ENCODE measurements around the gene CHM. TPM values are rescaled to one million over a fixed set of nuclear protein-coding genes. Genes with fewer than 3 reads are reported as not detected.
"Not testable (repeated sequence)": the region's sequence is repeated elsewhere in the genome, so short reads cannot be mapped to it uniquely, and the experiment has no call there.

The CHM gene
- total and polyA plus RNA-seq, 5 experiments from 2014 or later, result 5.3 to 21.8 (median 6.7) TPM

DNA sequence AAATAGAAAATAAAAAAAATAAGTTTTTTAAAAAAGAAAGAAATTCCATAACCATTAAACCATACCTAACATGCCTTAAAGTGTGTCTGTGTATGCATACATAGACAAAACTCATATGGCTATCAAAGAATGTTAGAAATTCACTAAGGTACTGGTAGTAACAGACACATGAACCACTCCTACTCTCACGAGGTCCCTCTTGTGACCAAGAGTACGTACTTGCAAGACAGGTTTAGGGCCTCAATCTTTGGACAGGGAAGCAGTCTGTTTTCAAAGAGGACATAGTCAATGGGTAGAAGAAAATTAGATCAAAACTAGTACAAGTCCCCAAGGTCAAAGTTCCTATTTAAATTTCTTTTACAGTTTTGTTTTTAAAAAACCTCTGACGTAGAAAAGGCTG lies 117.3 kb downstream of the CHM start:
- Mint-ChIP-seq H3K27ac (no peak overlapping the region), H3K9me3 (no peaks in the 10 kb centered on the region), H3K4me1 (peaks cover 3 to 13% (median 9%) of the 10 kb centered on the region in 4 donors), H3K36me3 (peaks cover 0 to 14% (median 11%) of the 10 kb centered on the region in 3 donors), H3K27me3 (no peaks in the 10 kb centered on the region), H3K4me3 (no peak overlapping the region)
- no peak for ATAC-seq
- POLR2A ChIA-PET, result no interaction called here
- no peak for DNase-seq

DNA sequence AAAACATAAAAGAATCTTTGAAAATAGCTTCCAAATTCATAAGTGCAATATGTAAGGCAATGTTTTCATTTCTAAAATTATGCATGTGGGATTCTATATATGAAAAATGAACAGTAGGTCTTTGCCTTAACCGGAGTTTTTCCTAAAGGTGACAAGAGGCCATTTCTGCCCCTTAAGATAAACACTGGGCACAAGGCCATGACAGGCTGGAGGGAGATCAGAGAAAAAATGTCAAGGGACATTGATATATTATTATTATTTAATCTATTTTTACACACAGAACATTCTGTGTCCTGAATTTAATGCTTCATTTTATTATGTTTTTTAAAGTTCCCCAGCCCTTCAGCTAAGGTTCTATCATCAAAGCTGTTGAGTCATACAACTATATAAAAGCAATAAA lies 118.8 kb downstream of the CHM start:
- DNase-seq (no peak), ATAC-seq (no peak)
- H3K4me3 Mint-ChIP-seq, result no peak overlapping the region
- no peak overlapping the region for H3K27ac Mint-ChIP-seq
- peaks cover 7 to 26% (median 23%) of the 10 kb centered on the region in 4 donors for H3K4me1 Mint-ChIP-seq
- H3K36me3 Mint-ChIP-seq, result peaks cover 0 to 7% (median 5%) of the 10 kb centered on the region in 3 donors
- no peaks in the 10 kb centered on the region for H3K9me3 Mint-ChIP-seq
- no peaks in the 10 kb centered on the region for H3K27me3 Mint-ChIP-seq
- POLR2A ChIA-PET, result no interaction called here

DNA sequence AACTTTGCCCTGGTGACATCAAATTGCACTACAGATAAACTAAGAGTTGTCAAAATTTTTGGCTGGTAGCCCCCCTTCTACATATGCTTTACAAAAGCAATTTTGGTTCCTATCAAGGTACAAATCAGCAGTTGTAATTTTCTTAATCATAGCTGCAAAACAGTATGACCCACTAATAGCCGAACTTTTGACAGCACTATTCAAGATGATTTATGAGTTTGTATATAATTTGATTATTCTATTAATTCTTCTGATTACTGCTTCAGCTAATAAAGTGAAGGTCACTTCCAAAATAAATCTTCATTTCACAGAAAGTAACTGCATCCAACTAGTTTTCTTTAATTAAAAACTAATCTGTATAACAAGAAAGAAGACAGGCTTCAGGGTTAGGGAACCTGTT lies 119.6 kb downstream of the CHM start:
- Mint-ChIP-seq H3K27me3 (no peaks in the 10 kb centered on the region), H3K9me3 (no peaks in the 10 kb centered on the region), H3K27ac (no peak overlapping the region), H3K36me3 (peaks cover 0 to 7% (median 5%) of the 10 kb centered on the region in 3 donors), H3K4me1 (peaks cover 8 to 27% (median 25%) of the 10 kb centered on the region in 4 donors), H3K4me3 (no peak overlapping the region)
- ATAC-seq (no peak), DNase-seq (no peak)
- POLR2A ChIA-PET, result no interaction called here

- Mint-ChIP-seq H3K4me3 (no peak overlapping the region), H3K36me3 (peaks cover 0 to 14% (median 8%) of the 10 kb centered on the region in 3 donors), H3K9me3 (no peaks in the 10 kb centered on the region), H3K27me3 (no peaks in the 10 kb centered on the region), H3K4me1 (peaks cover 7 to 29% (median 27%) of the 10 kb centered on the region in 4 donors), H3K27ac (no peak overlapping the region)
- no peak for DNase-seq
- POLR2A ChIA-PET, result interaction anchor here (0.5 kb wide), 1 partner anchor 59 kb away, joined by 3 read pairs; no protein-coding TSS in a partner anchor
- no peak for ATAC-seq
Measured at GRCh38 chrX:85922821-85923220, 124.5 kb downstream of the CHM start.

- Mint-ChIP-seq H3K4me1 (peaks cover 6 to 27% (median 11%) of the 10 kb centered on the region in 4 donors), H3K36me3 (peaks cover 4 to 23% (median 14%) of the 10 kb centered on the region in 3 donors)
- DNase-seq, H3K27me3 Mint-ChIP-seq, ATAC-seq, H3K4me3 Mint-ChIP-seq, H3K9me3 Mint-ChIP-seq, POLR2A ChIA-PET, H3K27ac Mint-ChIP-seq: not testable (repeated sequence)
Measured at GRCh38 chrX:85916656-85917280, 130.6 kb downstream of the CHM start.

DNA sequence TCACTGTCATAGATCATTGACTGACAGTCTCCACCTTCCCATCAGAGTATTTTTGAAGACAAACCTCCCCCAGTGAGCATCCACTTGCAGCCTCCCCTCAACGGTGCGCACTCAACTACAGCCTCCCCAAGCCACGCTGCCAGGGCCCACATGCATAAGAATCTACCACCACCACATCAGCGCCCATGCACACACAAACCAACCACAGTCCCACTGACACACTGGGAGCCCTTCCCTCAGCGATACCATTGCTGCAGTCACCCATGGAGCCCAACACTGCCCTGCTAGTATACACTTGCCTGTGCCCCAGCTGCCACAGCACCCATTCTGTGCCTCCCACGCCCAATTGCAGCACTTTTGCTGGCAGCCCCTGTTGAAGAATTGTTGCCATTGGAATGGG lies 132.9 kb downstream of the CHM start:
- DNase-seq (no peak), ATAC-seq (no peak)
- Mint-ChIP-seq H3K4me3 (no peak overlapping the region), H3K27ac (peak overlapping the region in 4 of 10 donors; percentile 18 to 53 (median 40)), H3K27me3 (no peaks in the 10 kb centered on the region), H3K9me3 (peaks cover 0 to 5% (median 0%) of the 10 kb centered on the region in 9 donors), H3K36me3 (peaks cover 4 to 23% (median 18%) of the 10 kb centered on the region in 3 donors), H3K4me1 (peaks cover 6 to 27% (median 11%) of the 10 kb centered on the region in 4 donors)
- POLR2A ChIA-PET, result no interaction called here

DNA sequence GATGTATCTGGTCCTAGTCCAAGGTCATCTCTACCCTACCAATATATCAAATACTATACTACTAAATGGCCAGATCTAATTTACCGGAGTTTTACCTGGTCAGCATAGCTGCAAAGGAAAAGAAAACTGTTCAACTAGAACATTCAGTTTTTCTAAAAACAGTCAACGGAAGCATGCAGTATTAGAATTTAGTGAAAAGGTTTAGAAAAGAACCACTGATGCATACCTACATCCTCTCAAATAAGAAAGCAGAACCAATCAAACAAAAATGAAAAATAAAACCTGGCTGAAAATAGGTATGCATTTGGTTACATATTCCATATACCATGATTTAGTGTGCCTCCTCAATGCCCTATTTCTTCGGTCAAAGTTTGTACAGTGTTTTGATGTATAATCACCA lies 140.0 kb downstream of the CHM start:
- Mint-ChIP-seq H3K36me3 (peaks cover 0 to 35% (median 12%) of the 10 kb centered on the region in 3 donors), H3K4me3 (no peak overlapping the region), H3K27me3 (no peaks in the 10 kb centered on the region), H3K4me1 (peaks cover 0 to 7% (median 4%) of the 10 kb centered on the region in 4 donors), H3K27ac (no peak overlapping the region), H3K9me3 (no peaks in the 10 kb centered on the region)
- DNase-seq (no peak), ATAC-seq (no peak)
- POLR2A ChIA-PET, result no interaction called here

DNA sequence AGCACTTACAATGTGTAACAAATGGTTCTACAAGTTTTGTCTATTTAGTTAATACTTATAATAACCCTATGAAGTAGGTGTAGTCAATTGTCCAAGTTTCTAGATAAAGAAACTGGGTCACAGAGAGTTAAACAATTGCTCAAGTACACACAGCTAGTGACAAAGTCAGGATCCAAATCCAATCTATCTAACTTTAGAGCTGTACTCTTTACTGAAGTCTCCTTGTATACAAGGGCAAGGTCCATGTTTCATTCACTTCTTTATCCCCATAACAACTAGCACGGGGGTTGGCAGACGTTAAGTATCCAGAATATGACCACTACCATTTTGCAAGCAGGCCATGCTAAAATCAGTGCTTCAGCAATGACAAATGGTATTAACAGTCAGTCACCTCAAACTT lies 141.0 kb downstream of the CHM start:
- H3K36me3 Mint-ChIP-seq, result peaks cover 0 to 30% (median 12%) of the 10 kb centered on the region in 3 donors
- no peak for ATAC-seq
- H3K4me3 Mint-ChIP-seq, result no peak overlapping the region
- DNase-seq, result no peak
- POLR2A ChIA-PET, result no interaction called here
- no peak overlapping the region for H3K27ac Mint-ChIP-seq
- H3K27me3 Mint-ChIP-seq, result no peaks in the 10 kb centered on the region
- peaks cover 0 to 7% (median 4%) of the 10 kb centered on the region in 4 donors for H3K4me1 Mint-ChIP-seq
- no peaks in the 10 kb centered on the region for H3K9me3 Mint-ChIP-seq

DNA sequence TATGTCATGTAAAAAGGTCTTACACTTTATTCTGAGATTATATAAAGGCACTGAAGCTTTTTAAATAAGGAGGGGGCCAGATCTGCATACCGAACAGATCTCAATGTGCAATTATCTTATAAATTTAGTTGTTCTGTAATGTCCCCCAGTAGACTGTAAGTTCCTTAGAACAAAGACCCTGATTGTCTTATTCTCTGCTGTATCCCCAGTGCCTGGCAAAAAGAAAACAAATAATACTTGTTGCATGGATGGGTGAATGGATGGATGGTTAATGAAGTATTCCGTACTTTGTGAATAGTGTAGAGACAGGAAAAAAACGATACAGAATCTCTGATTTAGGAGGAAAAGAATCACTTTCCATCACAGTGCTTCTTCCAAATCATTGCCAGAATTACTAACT lies 141.5 kb downstream of the CHM start:
- no peaks in the 10 kb centered on the region for H3K27me3 Mint-ChIP-seq
- ATAC-seq (no peak), DNase-seq (no peak)
- POLR2A ChIA-PET, result no interaction called here
- no peaks in the 10 kb centered on the region for H3K9me3 Mint-ChIP-seq
- H3K4me1 Mint-ChIP-seq, result peaks cover 0 to 7% (median 4%) of the 10 kb centered on the region in 4 donors
- H3K36me3 Mint-ChIP-seq, result peaks cover 0 to 29% (median 12%) of the 10 kb centered on the region in 3 donors
- no peak overlapping the region for H3K4me3 Mint-ChIP-seq
- no peak overlapping the region for H3K27ac Mint-ChIP-seq

GRCh38 chrX:85903692-85904471 lies 143.5 kb downstream of the CHM start:
- POLR2A ChIA-PET, result no interaction called here
- H3K36me3 Mint-ChIP-seq, result peaks cover 0 to 27% (median 8%) of the 10 kb centered on the region in 3 donors
- no peaks in the 10 kb centered on the region for H3K9me3 Mint-ChIP-seq
- ATAC-seq, result no peak
- no peak for DNase-seq
- no peaks in the 10 kb centered on the region for H3K27me3 Mint-ChIP-seq
- peaks cover 0 to 7% (median 4%) of the 10 kb centered on the region in 4 donors for H3K4me1 Mint-ChIP-seq
- H3K4me3 Mint-ChIP-seq, result no peak overlapping the region
- H3K27ac Mint-ChIP-seq, result no peak overlapping the region

DNA sequence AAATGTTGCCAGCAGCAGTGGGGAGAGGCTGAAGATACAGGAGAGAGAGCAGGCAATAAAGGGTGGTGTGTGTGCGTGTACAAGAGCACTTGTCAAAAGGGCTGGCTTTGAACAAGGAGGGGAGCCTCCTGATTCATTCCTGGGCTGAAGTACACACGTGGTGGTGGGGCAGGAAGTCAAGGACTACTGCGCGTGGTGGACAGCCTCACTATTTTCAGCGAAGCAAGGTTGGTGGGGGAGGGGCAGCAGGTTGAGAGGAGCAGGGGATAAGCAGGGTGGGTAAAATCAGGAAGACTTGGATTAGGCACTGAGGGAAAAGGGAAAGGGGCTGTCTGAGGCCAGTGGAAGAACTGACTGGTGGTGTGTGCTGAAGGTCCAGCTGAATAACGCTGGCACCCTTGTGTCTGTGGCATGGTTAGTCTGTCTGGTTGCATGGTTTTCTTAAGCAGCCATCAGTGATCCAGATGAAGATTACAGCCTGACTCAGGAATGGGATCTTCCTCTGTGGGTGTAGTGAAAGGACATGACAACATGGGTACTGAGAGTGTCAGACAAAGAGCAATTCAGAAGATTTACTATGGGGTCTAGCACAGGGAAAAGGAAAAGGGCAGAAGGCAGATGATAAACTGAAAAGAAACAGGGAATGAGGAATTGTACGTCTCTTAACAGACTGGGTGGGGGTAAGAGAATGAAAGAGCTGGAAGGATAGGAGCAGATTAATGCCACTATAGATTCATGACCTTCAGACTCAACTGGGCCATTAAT lies 149.8 kb downstream of the CHM start:
- H3K27ac Mint-ChIP-seq, result peak overlapping the region in 1 of 10 donors; percentile 41
- no peak for DNase-seq
- H3K9me3 Mint-ChIP-seq, result peaks cover 0 to 5% (median 0%) of the 10 kb centered on the region in 9 donors
- POLR2A ChIA-PET, result no interaction called here
- H3K4me3 Mint-ChIP-seq, result no peak overlapping the region
- H3K4me1 Mint-ChIP-seq, result peaks cover 0 to 2% (median 0%) of the 10 kb centered on the region in 4 donors
- no peaks in the 10 kb centered on the region for H3K27me3 Mint-ChIP-seq
- ATAC-seq, result no peak
- peaks cover 5 to 32% (median 24%) of the 10 kb centered on the region in 3 donors for H3K36me3 Mint-ChIP-seq

DNA sequence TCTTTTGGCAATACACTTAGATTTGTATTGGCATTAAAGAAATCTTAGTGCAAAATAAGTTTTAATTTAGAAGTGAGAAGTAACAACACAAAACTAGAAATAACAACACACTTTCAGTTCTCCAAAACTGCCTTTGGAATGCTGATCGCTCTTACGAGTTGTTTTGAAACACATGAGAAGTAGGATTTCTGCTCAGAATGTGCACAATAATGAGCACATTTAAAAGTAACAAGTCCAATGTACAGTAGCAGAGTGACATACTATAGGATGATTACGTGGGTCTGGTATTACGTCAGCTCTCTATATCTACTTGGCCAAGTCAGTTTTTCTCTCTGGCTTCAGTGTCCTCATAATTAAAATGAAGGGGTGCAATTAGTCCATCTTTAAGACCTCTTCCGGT lies 164.8 kb downstream of the CHM start:
- Mint-ChIP-seq H3K4me1 (peaks cover 0 to 4% (median 0%) of the 10 kb centered on the region in 4 donors), H3K9me3 (no peaks in the 10 kb centered on the region), H3K27me3 (no peaks in the 10 kb centered on the region), H3K4me3 (no peak overlapping the region), H3K36me3 (peaks cover 0 to 38% (median 12%) of the 10 kb centered on the region in 3 donors), H3K27ac (no peak overlapping the region)
- POLR2A ChIA-PET, result no interaction called here
- DNase-seq, result no peak
- ATAC-seq, result no peak

- ATAC-seq, result no peak
- Mint-ChIP-seq H3K9me3 (peaks cover 0 to 19% (median 6%) of the 10 kb centered on the region in 9 donors), H3K27me3 (no peaks in the 10 kb centered on the region), H3K27ac (no peak overlapping the region), H3K4me1 (peaks cover 0 to 3% (median 0%) of the 10 kb centered on the region in 4 donors), H3K36me3 (peaks cover 40 to 64% (median 49%) of the 10 kb centered on the region in 3 donors), H3K4me3 (no peak overlapping the region)
- DNase-seq, result no peak
- POLR2A ChIA-PET, result no interaction called here
Measured at GRCh38 chrX:85870585-85870984, 176.8 kb downstream of the CHM start.
